Urinary bladder (tissue), 4 donors: ENCODE data around the gene DDN. TPM values are rescaled to one million over a fixed set of nuclear protein-coding genes. Genes with fewer than 3 reads are reported as not detected.

Source experiments
- DNase-seq: peaks from one replicate; pipeline ENCODE4 v3.0.0-alpha.2; 2015; ENCODE audit errors: extremely low spot score
- H3K27ac ChIP-seq: one replicate; pipeline ENCODE4 v1.5.1; 2013; ENCODE audit warnings: low read depth, mild to moderate bottlenecking, moderate library complexity
- H3K36me3 ChIP-seq: one replicate; pipeline ENCODE4 v1.6.1; 2013; ENCODE audit warnings: mild to moderate bottlenecking, moderate library complexity; ENCODE audit not compliant: insufficient read depth
- H3K4me1 ChIP-seq: one replicate; pipeline ENCODE4 v1.6.1; 2013; ENCODE audit warnings: mild to moderate bottlenecking, moderate library complexity; ENCODE audit not compliant: insufficient read depth
- H3K4me3 ChIP-seq: one replicate; pipeline ENCODE4 v1.5.1; 2013; ENCODE audit warnings: low read depth, low read length
- WGBS: extraction: QIAGEN DNeasy Blood & Tissue Kit; methylation state at CpG from one replicate; pipeline ENCODE4 v1.1.7; 2013; 5-methylcytosine and 5-hydroxymethylcytosine counted together
- polyA plus RNA-seq: library from polyadenylated mRNA; stranded (reverse); fragments of 200-250 nt; gene quantifications from one replicate; pipeline ENCODE4 v1.2.3, GENCODE V29; 2013
- total RNA-seq: library from RNA; depleted of rRNA; stranded (reverse); fragments of >200 nt; gene quantifications from one replicate; pipeline ENCODE4 v1.2.3, GENCODE V29; 2014
- donor health status: healthy with polysubstance abuse.
- donor health status: healthy.

The DDN gene
- total and polyA plus RNA-seq, 2 donors, result 0.74 TPM; not detected in 1

DNA sequence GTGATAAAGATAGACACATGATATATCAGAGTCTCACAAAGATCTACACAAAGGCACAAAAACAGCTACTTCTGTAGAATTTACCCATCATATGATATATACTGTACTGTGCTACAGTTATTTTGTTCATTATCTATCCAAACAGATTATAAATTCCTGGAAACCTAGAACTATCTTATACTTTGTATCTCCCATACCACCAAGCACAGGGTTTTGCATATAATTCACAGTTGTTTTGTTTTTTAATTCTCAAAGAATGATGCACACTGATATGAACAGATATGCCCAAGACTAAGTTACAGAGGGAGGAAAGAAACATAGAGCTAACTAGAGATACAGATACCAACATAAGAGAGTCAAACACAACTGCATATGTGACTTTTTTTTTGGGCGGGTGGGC lies 16.0 kb upstream of the DDN start:
- Histone ChIP-seq H3K4me1 (no peaks in the 10 kb centered on the region), H3K27ac (no peak overlapping the region)
- WGBS, result 85% methylated on average over 1 of the region's 1 CpG

GRCh38 chr12:49014547-49014946 lies 15.4 kb upstream of the DDN start:
- Histone ChIP-seq H3K4me3 (no peak overlapping the region), H3K4me1 (no peaks in the 10 kb centered on the region), H3K36me3 (peaks cover 2% of the 10 kb centered on the region), H3K27ac (no peak overlapping the region)
- DNase-seq, result no peak
- WGBS, result 57% methylated on average over 1 of the region's 1 CpG

More for the DNA sequence above, 16.0 kb upstream of the DDN start:
- Histone ChIP-seq H3K36me3 (peaks cover 2% of the 10 kb centered on the region), H3K4me3 (no peak overlapping the region)
- DNase-seq, result no peak

- WGBS, result 91% methylated on average over 3 of the region's 3 CpGs
- peaks cover 2% of the 10 kb centered on the region for H3K36me3 ChIP-seq
- no peak overlapping the region for H3K4me3 ChIP-seq
- DNase-seq, result no peak
- no peak overlapping the region for H3K27ac ChIP-seq
- no peaks in the 10 kb centered on the region for H3K4me1 ChIP-seq
Measured at GRCh38 chr12:49013428-49013827, 14.3 kb upstream of the DDN start.

- DNase-seq, result no peak
- Histone ChIP-seq H3K4me1 (no peaks in the 10 kb centered on the region), H3K36me3 (peaks cover 2% of the 10 kb centered on the region), H3K27ac (no peak overlapping the region), H3K4me3 (no peak overlapping the region)
Measured at GRCh38 chr12:49012739-49013138, 13.6 kb upstream of the DDN start.

- Histone ChIP-seq H3K27ac (no peak overlapping the region), H3K4me1 (no peaks in the 10 kb centered on the region), H3K36me3 (peaks cover 4% of the 10 kb centered on the region), H3K4me3 (no peak overlapping the region)
- 90% methylated on average over 3 of the region's 3 CpGs for WGBS
- no peak for DNase-seq
Measured at GRCh38 chr12:49010092-49010668, 11.0 kb upstream of the DDN start.

DNA sequence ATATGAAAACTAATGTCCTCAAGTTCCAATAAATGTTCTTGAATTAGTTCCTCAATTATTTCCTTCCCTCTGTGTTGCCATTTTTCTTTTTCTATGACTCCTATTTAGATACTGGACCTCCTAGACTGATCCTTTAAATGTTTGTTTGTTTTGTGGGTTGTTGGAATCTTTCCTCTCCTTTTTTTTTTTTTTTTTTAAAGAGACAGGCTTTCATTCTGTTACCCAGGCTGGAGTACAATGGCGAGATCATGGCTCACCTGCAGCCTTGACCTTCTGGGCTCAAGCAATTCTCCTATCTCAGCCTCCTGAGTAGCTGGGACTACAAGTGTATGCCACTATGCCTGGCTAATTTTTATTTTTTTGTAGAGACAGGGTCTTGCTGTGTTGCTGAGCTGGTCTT lies 9.8 kb upstream of the DDN start:
- peaks cover 4% of the 10 kb centered on the region for H3K36me3 ChIP-seq
- H3K4me1 ChIP-seq, result no peaks in the 10 kb centered on the region
- 90% methylated on average over 1 of the region's 1 CpG for WGBS
- H3K4me3 ChIP-seq, result no peak overlapping the region
- no peak overlapping the region for H3K27ac ChIP-seq
- DNase-seq, result no peak

GRCh38 chr12:49000346-49000745 lies 1.2 kb upstream of the DDN start:
- no peak overlapping the region for H3K4me3 ChIP-seq
- 85% methylated on average over 2 of the region's 2 CpGs for WGBS
- H3K36me3 ChIP-seq, result peaks cover 1% of the 10 kb centered on the region
- no peak for DNase-seq
- H3K4me1 ChIP-seq, result no peaks in the 10 kb centered on the region
- H3K27ac ChIP-seq, result no peak overlapping the region

DNA sequence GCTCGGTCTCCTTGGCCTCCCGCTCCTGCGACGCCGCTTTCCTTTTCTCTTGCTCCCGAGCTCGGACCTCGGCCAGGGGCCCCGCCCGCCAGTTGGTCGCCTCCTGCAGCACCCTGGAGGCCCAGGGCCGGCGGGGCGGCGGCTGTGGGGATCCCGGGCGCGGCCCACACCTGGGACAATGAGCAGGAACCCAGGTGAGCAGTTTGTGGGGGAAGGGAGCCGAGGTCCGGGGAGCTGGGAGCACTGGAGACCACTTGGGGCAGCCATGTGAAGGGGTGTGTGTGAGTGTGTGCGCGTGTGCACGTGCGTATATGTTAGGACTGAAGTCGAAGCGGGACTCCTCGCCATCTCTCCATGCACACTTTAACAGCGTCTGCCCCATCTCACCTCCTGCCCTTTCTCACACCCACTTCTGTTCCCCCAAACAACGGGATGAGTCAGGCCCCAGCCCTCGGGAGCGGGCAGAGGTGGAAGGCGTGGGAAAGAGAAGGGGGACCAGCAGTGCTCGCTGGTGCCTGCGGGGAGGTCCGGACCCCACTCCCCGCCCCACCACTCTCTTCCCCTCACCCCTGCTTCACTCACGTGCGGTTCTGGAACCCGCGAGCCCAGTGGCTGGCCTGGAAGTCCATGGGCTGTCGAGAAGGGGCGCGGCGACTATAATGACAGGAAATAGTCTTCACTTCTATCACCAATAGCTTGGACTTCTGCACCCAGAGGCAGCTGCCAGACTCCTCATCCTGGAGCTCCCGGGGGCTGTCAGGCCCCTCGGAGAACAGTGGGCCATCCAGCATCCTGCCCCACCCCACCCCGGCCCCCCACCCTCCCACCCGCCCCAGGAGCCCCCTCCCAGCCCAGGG lies 450 bp downstream of the DDN start:
- Histone ChIP-seq H3K36me3 (no peaks in the 10 kb centered on the region), H3K27ac (no peak overlapping the region), H3K4me3 (peak overlapping the region; percentile 49), H3K4me1 (no peaks in the 10 kb centered on the region)
- DNase-seq, result no peak
- WGBS, result 2% methylated on average over 48 of the region's 48 CpGs

- H3K27ac ChIP-seq, result no peak overlapping the region
- no peak for DNase-seq
- peak overlapping the region; percentile 49 for H3K4me3 ChIP-seq
- no peaks in the 10 kb centered on the region for H3K4me1 ChIP-seq
- H3K36me3 ChIP-seq, result no peaks in the 10 kb centered on the region
- 4% methylated on average over 57 of the region's 57 CpGs for WGBS
Measured at GRCh38 chr12:48997719-48998496, 1.3 kb downstream of the DDN start.

- WGBS, result 6% methylated on average over 71 of the region's 71 CpGs
- H3K36me3 ChIP-seq, result no peaks in the 10 kb centered on the region
- DNase-seq, result no peak
- peak overlapping the region; percentile 35 for H3K4me3 ChIP-seq
- H3K4me1 ChIP-seq, result no peaks in the 10 kb centered on the region
- H3K27ac ChIP-seq, result no peak overlapping the region
Measured at GRCh38 chr12:48996794-48997718, 2.1 kb downstream of the DDN start.

DNA sequence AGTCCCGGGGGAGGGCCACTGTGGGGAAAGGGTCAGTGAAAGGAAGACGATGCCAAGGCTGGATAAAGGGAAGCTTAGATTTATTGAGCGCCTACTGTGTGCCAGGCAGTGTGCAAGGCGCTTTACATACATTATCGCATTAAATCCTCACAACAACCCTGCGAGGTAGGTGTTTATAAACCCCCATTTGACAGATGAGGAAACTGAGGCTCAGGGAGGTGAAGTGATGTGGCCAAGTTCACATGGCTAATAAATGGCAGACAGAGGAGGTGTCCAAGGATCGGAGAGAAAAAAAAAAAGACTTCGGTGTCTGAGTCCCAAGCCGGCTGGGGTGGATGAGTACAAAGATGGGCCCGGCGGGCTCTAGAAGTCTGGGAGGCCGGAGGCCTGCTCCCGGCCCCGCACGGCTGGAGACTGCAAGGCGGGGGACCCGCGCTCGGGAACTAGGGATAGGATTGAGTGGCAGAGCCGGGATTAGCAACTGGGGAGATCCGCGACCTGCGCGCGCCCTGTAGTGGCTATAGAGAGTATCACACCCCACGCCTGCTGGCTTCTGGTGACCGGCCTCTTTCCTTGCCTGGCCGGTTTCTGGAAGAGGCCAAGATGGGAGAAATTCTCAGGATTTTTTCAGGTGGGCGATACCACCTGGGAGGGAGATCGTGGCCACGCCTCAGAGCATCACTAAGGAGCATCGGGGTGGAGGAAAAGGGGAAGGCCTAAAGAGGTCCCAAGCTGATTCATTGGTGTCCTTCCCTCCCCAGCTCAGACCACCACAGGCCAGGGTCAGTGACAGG lies 3.9 kb downstream of the DDN start:
- 6% methylated on average over 32 of the region's 32 CpGs for WGBS
- DNase-seq, result no peak

GRCh38 chr12:48994224-48995085 lies 4.7 kb downstream of the DDN start:
- 17% methylated on average over 32 of the region's 32 CpGs for WGBS
- H3K4me3 ChIP-seq, result no peak overlapping the region
- no peak for DNase-seq
- H3K27ac ChIP-seq, result no peak overlapping the region
- H3K4me1 ChIP-seq, result no peaks in the 10 kb centered on the region
- no peaks in the 10 kb centered on the region for H3K36me3 ChIP-seq

More for the DNA sequence above, 3.9 kb downstream of the DDN start:
- no peaks in the 10 kb centered on the region for H3K36me3 ChIP-seq
- no peak overlapping the region for H3K27ac ChIP-seq
- no peaks in the 10 kb centered on the region for H3K4me1 ChIP-seq
- H3K4me3 ChIP-seq, result no peak overlapping the region
